Activated CD8-positive, alpha-beta memory T cell treated with anti-CD3 and anti-CD28 coated beads, Interleukin-2, amount 50 U/mL, for 24 hours (primary cell): ENCODE measurements around the gene DDIT4L.
"Not testable (repeated sequence)": the region's sequence is repeated elsewhere in the genome, so short reads cannot be mapped to it uniquely, and the experiment has no call there.

Source experiments
- DNase-seq: peaks from one replicate; pipeline ENCODE4 v3.0.0-alpha.2; 2020; ENCODE audit errors: extremely low read depth

The DDIT4L gene, protein sequence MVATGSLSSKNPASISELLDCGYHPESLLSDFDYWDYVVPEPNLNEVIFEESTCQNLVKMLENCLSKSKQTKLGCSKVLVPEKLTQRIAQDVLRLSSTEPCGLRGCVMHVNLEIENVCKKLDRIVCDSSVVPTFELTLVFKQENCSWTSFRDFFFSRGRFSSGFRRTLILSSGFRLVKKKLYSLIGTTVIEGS

GRCh38 chr4:100189820-100190642, at the start of gene DDIT4L:
TSS of gene DDIT4L (minus strand) at chr4:100190468. CDS start at chr4:100189983, 485 bp downstream.
- DNase-seq: no peak

GRCh38 chr4:100240008-100240407, 49.7 kb upstream of the DDIT4L start:
- DNase-seq: no peak

- DNase-seq: no peak
These were observed 34.5 kb upstream of the DDIT4L start for GRCh38 chr4:100224721-100225120.

DNA sequence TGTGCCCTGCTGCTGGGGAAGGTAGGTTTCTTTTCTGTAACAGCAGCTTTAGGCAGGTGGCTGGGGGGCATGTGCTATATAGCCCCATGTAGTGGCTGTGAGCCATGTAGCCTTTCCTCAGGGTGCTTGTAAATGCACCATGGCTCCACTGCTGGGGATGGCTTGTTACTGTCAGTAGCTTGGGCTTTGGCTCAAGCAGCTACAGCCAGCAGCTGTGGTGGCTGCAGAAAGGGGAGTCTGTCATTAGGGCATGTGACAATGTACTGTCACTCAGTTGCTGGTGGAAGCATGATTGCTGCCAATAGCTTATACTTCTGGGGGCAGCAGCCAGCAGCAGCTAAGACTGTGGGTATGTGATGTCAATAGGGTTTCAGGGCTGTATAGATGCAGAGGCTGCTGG, 33.9 kb upstream of the DDIT4L start:
- no peak for DNase-seq

- DNase-seq: no peak
These were observed 18.7 kb upstream of the DDIT4L start for GRCh38 chr4:100208964-100209363.

- no peak for DNase-seq
These were observed 18.2 kb upstream of the DDIT4L start for GRCh38 chr4:100208459-100208858.

DNA sequence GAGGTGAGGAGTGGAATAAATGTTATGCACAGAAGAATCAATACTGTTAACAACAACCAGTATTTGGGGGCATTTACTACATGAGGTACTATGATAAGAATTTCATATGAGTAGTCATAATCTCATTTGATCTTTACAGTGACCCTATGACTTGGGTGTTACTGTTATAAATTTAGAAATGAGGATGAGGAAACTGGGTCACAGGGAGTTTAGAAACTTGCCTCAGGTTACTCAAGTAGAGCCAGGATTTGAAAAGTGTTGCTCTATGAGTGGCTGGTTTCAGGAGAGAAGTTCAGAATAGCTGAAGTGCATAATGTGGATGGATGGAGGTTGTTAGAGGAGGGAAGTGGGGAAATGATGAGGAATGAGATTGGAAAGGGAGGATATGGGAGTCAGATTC, 16.6 kb upstream of the DDIT4L start:
- DNase-seq: no peak

DNA sequence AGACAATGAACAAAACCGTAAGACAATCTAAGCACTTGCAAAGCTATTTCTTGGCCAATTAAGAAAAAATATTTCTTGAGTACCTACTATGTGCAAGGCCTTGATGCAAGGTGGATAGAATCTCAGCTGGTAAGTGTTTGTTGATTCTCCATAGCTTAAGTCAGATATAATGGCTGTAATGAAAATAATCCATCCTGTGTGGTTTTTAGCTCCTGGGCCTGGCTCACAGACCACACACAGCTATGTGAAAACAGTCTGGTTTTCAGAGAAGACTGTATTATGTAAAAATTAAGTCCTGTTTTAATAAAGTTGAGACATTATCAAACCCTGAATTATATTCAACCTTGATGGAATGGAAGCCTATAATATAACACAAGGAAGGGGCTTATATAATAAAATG, 7.8 kb upstream of the DDIT4L start:
- DNase-seq: no peak

DNA sequence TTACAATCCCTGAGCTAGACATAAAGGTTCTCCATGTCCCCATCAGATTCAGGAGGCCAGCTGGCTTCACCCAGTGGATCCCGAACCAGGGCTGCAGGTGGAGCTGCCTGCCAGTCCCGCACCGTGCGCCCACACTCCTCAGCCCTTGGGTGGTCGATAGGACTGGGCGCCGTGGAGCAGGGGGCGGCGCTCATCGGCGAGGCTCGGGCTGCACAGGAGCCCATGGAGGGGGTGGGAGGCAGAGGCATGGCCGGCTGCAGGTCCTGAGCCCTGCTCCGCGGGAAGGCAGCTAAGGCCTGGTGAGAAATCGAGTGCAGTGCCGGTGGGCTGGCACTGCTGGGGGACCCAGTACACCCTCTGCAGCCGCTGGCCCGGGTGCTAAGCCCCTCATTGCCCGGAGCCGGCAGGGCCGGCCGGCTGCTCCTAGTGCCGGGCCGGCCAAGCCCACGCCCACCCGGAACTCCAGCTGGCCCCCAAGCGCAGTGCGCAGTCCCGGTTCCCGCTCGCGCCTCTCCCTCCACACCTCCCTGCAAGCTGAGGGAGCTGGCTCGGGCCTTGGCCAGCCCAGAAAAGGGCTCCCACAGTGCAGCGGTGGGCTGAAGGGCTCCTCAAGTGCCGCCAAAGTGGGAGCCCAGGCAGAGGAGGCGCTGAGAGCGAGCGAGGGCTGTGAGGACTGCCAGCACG, 6.3 kb upstream of the DDIT4L start:
- DNase-seq: not testable (repeated sequence)

DNA sequence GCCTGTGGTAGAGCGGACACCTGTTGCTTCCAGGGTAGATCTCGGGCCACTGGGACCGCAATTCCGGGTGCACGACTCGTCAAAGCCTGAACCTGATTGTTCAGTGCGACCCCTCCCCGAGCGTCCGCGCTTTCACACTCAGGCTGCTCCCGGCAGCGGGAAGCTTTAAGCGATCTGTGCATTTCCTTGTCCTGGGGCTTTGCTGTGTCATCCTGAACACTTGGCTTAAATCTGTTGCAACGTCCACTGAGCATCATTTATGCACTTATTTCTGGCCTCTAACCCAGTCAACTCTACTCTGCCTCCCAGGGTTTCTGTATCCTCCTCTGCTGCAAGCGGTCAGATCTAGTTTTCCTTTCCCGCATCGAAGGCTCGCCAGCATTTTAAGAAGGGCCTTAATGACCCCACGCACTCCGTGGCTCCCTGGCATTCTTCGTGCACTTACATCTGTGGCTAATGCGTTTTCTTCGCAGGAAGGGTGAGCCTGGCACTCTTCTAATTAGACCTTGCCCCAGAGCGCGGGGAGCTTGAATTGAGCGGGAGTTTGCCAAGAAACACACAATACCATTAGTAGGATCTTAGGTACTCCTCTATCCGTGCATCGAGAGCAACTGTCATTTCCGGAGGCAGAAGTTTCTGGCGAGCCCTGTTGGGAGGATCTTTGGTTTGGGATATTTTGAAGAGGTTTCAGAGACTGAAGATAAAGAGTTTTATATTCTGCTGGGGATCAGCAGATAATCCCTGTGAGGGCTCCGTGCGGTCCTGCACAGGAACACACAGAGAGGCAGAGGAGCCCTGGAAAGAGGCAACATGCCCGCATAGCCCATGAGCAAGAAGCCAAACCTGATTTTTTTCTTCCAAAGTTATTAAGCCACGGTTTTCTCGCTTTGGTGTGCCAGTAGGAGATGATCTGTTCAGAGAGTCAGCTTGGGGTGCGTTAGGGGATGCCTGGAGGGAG, 654 bp upstream of the DDIT4L start:
- no peak for DNase-seq

DNA sequence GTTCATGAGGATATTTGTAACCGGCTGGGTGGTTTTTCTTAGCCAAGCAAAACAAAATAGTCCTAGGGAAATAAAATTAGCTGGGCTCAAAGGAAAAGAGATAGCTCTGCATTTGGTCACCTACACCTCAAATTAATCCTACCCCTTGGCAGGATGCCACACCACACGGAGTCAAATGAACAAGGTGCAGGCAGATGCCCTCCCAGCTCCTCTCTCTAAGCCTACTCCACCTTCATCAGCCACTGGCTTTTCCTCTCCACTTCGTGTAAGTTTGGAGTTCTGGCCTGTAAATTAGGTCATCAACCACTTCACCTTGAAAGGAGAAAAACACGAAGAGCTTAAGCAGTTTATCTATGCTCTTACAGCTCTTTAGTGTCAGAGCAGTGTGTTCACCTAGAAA, 1.4 kb downstream of the DDIT4L start:
- DNase-seq: no peak

DNA sequence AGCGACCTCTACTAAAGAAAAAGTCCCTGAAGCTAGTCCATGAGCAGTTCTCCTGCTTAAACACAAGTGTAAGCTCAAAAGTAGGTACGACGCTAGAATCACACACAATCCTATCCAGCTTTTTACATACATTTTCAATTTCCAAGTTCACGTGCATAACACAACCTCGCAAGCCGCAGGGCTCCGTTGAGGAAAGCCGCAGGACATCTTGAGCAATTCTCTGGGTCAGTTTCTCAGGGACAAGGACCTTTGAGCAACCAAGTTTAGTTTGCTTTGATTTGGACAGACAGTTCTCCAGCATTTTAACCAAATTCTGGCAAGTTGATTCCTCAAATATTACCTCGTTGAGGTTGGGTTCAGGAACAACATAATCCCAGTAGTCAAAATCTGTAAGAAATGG, 2.5 kb downstream of the DDIT4L start:
- no peak for DNase-seq

GRCh38 chr4:100184787-100185186, 5.5 kb downstream of the DDIT4L start:
- no peak for DNase-seq

- no peak for DNase-seq
These were observed 12.4 kb downstream of the DDIT4L start for GRCh38 chr4:100177855-100178254.

- no peak for DNase-seq
These were observed 13.1 kb downstream of the DDIT4L start for GRCh38 chr4:100177126-100177525.

DNA sequence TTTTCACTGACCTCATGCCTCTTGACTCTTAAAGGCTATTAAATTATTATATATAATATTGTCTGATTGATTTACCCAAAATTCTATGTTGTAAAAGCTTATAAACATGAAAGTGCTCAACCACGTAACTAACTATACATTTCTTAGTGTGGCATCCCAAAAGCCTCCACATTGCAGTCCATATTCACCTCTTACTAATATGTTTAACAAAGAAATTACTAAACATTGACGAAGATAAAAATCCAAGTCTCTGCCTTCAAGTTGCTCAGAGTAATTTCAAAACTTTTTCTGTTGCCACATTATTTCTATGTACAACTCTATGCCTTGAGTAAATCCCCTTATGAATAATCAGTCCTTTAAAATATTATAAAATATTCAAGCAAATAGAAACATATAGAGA, 14.4 kb downstream of the DDIT4L start:
- DNase-seq: no peak

- no peak for DNase-seq
These were observed 15.3 kb downstream of the DDIT4L start for GRCh38 chr4:100174985-100175383.

DNA sequence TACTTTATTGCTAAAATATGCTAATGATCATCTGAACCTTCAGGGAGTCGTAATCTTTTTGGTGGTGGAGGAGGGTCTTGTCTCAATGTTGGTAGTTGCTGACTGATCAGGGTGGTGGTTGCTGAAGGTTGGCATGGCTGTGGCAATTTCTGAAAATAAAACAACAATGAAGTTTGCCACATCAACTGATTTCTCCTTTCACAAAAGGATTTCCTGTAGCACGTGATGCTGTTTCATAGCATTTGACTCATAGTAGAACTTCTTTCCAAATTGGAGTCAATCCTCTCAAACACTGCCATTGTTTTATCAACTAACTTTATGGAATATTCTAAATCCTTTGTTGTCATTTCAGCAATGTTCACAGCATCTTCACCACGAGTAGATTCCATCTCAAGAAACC, 19.3 kb downstream of the DDIT4L start:
- DNase-seq: no peak

GRCh38 chr4:100169491-100170485, 20.5 kb downstream of the DDIT4L start:
- no peak for DNase-seq

DNA sequence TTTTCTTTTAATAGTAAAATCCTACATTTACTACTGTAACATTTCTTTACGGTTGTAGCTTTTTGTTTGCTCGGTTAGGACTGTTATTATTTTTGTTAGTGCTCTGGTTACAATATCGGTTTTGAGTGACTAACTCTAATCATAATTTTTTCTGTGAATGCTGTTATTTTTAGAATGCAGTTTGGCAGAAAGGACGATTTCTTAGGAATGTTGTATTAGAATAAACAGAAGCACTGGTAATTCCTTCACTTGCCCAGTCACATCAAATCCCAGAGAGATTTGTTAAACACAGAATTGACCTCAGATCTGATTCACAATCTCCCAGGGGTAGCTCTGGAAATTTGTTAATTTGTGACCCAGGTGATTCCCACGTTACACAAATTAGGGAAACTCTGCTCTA, 21.7 kb downstream of the DDIT4L start:
- no peak for DNase-seq
